ENCODE data around the gene CACHD1. TPM values are rescaled to one million over a fixed set of nuclear protein-coding genes. Genes with fewer than 3 reads are reported as not detected.

Gene CACHD1
- 1 to 10 TPM; 2.2 to 3.6 (median 2.9) TPM for total RNA-seq

- in situ Hi-C loops (cut with MboI; ENCODE audit: low sequenced_read_pairs in 4 of 4) (loop anchor here in 3 of 4 donors (10.0 to 25.0 kb wide), 2 partner anchors 192 to 205 kb away; no protein-coding TSS in a partner anchor), intact Hi-C loops (cut with DNase I; ENCODE audit: low total_unique reads) (loop anchor here (5.0 kb wide), 1 partner anchor 207 kb away; no protein-coding TSS in a partner anchor)
- Histone ChIP-seq H3K27ac (peak within 1 kb of the TSS; percentile 65 to 78 (median 77)), H3K4me1 (peaks cover 8 to 16% of the 10 kb centered on the region in 2 donors), H3K36me3 (no peaks in the 10 kb centered on the region), H3K9me3 (no peaks in the 10 kb centered on the region), H3K27me3 (no peaks in the 10 kb centered on the region), H3K4me3 (peak within 1 kb of the TSS; percentile 65 to 85 (median 76))
- TF ChIP-seq POLR2A (IDR thresholded peaks at IDR 0.05) = peak in 1 of 2 donors; percentile 31
- peak; percentile 21 to 56 (median 32) for TF ChIP-seq CTCF (IDR thresholded peaks at IDR 0.05 in 4 of 5, conservative IDR thresholded peaks at IDR 0.05 in 1 of 5)
- ATAC-seq = peak; percentile 74 to 80
- peak; percentile 32 to 59 for DNase-seq
These were observed at the start of gene CACHD1 for GRCh38 chr1:64469977-64470664. CACHD1 (plus strand) TSS chr1:64470129; CDS start chr1:64470745, 616 bp downstream.

GRCh38 chr1:64421377-64421776, 48.6 kb upstream of the CACHD1 start:
- DNase-seq (no peak), ATAC-seq (no peak)
- in situ Hi-C loops (cut with MboI; ENCODE audit: low sequenced_read_pairs in 4 of 4) (no loop called here), intact Hi-C loops (cut with DNase I; ENCODE audit: low total_unique reads) (no loop called here)
- H3K4me3 ChIP-seq = no peak overlapping the region
- H3K4me1 ChIP-seq = no peaks in the 10 kb centered on the region
- H3K27ac ChIP-seq = no peak overlapping the region
- TF ChIP-seq CTCF (IDR thresholded peaks at IDR 0.05 in 4 of 5, conservative IDR thresholded peaks at IDR 0.05 in 1 of 5) = no peak
- no peak for TF ChIP-seq POLR2A (IDR thresholded peaks at IDR 0.05)
- H3K36me3 ChIP-seq = no peaks in the 10 kb centered on the region
- H3K27me3 ChIP-seq = no peaks in the 10 kb centered on the region
- no peaks in the 10 kb centered on the region for H3K9me3 ChIP-seq

- TF ChIP-seq CTCF (IDR thresholded peaks at IDR 0.05 in 4 of 5, conservative IDR thresholded peaks at IDR 0.05 in 1 of 5) (no peak), POLR2A (IDR thresholded peaks at IDR 0.05) (no peak)
- DNase-seq (no peak), ATAC-seq (no peak)
- Histone ChIP-seq H3K36me3 (no peaks in the 10 kb centered on the region), H3K4me1 (no peaks in the 10 kb centered on the region), H3K27ac (no peak overlapping the region), H3K4me3 (no peak overlapping the region), H3K27me3 (no peaks in the 10 kb centered on the region), H3K9me3 (no peaks in the 10 kb centered on the region)
- intact Hi-C loops (cut with DNase I; ENCODE audit: low total_unique reads) = no loop called here
- in situ Hi-C loops (cut with MboI; ENCODE audit: low sequenced_read_pairs in 4 of 4) = no loop called here
These were observed 46.4 kb upstream of the CACHD1 start for GRCh38 chr1:64423526-64423925.

- Histone ChIP-seq H3K27ac (no peak overlapping the region), H3K9me3 (no peaks in the 10 kb centered on the region), H3K27me3 (no peaks in the 10 kb centered on the region), H3K36me3 (no peaks in the 10 kb centered on the region), H3K4me3 (no peak overlapping the region), H3K4me1 (no peaks in the 10 kb centered on the region)
- no peak for ATAC-seq
- in situ Hi-C loops (cut with MboI; ENCODE audit: low sequenced_read_pairs in 4 of 4) = no loop called here
- TF ChIP-seq POLR2A (IDR thresholded peaks at IDR 0.05) = no peak
- no peak for TF ChIP-seq CTCF (IDR thresholded peaks at IDR 0.05 in 4 of 5, conservative IDR thresholded peaks at IDR 0.05 in 1 of 5)
- intact Hi-C loops (cut with DNase I; ENCODE audit: low total_unique reads) = no loop called here
- no peak for DNase-seq
These were observed 45.5 kb upstream of the CACHD1 start for GRCh38 chr1:64424412-64424811.

Data from gastrocnemius medialis (tissue), 4 donors.